ENCODE measurements around the gene CCDC200.
"Not testable (repeated sequence)": the region's sequence is repeated elsewhere in the genome, so short reads cannot be mapped to it uniquely, and the experiment has no call there.

GRCh38 chr17:43232021-43232699 is 3.7 kb upstream of the CCDC200 start:
- TF ChIP-seq POLR2A, POLR2AphosphoS5 (IDR thresholded peaks at IDR 0.05): not testable (repeated sequence)
- TF ChIP-seq, protein P1, sequence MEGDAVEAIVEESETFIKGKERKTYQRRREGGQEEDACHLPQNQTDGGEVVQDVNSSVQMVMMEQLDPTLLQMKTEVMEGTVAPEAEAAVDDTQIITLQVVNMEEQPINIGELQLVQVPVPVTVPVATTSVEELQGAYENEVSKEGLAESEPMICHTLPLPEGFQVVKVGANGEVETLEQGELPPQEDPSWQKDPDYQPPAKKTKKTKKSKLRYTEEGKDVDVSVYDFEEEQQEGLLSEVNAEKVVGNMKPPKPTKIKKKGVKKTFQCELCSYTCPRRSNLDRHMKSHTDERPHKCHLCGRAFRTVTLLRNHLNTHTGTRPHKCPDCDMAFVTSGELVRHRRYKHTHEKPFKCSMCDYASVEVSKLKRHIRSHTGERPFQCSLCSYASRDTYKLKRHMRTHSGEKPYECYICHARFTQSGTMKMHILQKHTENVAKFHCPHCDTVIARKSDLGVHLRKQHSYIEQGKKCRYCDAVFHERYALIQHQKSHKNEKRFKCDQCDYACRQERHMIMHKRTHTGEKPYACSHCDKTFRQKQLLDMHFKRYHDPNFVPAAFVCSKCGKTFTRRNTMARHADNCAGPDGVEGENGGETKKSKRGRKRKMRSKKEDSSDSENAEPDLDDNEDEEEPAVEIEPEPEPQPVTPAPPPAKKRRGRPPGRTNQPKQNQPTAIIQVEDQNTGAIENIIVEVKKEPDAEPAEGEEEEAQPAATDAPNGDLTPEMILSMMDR (IDR thresholded peaks at IDR 0.05), result not testable (repeated sequence)
